C4-2B (cell line): ENCODE results near the gene DNMT1.

Experiments
- ZFX ChIP-seq: fragments of 450-650 bp; IDR thresholded peaks from 2 replicates; pipeline ENCODE4 v1.6.1; 2017
- TF ChIP-seq, protein P1 (sequence below): fragments of 450-650 bp; conservative IDR thresholded peaks from 2 replicates; pipeline ENCODE4 v1.5.1; 2017; ENCODE audit warnings: mild to moderate bottlenecking

DNA sequence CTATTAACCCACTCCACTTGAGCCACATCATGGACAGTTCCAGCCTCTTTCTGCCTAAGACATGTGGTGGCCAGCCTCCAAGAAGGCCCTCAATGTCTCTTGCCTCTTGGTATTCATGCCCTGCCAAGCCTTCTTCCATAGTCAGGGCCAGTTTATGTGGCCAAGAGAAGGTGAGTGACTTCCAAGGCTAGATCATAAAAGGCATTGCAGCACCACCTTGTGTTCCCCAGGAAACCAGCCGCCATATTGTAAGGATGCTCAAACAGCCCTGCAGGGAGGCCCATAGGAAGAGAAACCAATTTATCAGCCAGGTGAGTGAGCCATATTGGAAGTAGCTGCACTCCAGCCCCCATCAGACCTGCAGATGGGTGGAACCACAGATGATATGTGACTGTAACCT is 12.3 kb upstream of the DNMT1 start:
- TF ChIP-seq, protein P1, sequence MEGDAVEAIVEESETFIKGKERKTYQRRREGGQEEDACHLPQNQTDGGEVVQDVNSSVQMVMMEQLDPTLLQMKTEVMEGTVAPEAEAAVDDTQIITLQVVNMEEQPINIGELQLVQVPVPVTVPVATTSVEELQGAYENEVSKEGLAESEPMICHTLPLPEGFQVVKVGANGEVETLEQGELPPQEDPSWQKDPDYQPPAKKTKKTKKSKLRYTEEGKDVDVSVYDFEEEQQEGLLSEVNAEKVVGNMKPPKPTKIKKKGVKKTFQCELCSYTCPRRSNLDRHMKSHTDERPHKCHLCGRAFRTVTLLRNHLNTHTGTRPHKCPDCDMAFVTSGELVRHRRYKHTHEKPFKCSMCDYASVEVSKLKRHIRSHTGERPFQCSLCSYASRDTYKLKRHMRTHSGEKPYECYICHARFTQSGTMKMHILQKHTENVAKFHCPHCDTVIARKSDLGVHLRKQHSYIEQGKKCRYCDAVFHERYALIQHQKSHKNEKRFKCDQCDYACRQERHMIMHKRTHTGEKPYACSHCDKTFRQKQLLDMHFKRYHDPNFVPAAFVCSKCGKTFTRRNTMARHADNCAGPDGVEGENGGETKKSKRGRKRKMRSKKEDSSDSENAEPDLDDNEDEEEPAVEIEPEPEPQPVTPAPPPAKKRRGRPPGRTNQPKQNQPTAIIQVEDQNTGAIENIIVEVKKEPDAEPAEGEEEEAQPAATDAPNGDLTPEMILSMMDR, result no peak
- TF ChIP-seq ZFX, result no peak
